ENCODE data around the gene LBHD2.
"Not testable (repeated sequence)": the region's sequence is repeated elsewhere in the genome, so short reads cannot be mapped to it uniquely, and the experiment has no call there.

LBHD2 gene

DNA sequence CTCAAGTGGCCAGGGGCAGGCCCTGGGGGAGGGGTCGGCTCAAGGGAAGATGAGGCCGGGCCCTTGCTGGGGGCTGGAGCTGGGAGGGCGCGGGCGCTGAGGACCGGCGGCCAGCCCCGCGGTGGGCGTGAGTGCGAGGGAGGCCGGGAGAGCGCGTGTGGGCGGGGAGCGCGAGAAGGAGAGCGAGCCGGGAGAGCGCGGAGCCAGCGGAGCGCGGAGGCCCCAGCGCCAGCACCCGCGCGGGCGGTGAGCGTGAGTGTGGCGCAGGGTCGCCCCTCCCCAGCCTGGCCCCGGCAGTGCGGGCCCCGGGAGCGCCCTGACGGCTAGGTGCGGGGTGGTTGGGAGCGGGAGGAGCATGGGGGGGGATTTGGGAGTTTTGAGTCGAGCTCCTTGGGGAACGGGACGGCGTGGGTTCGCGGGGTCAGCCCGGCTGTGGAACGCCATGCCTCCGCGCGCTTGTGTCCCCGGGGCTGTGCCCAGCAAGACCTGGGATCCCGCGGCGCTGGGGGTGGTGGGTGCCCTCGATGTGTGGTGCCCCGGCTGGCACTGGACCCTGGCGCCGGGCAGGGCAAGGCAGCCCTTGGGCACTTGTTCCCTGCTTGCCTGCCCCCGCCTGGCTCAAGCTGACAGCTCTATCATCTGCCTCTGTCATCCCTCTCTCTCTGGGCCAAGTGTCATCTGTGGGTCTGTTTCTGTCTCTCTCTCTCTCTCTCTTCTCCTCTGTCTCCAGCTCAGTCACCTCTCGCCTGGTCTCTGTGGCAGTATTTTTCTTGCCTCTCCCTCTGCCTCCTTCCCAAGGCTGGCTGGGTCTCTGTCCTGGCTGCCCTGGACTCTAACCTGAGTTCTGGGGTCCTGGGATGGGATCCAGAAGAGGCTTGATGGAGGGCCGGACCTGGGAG is at the start of gene LBHD2:
LBHD2 (plus strand) TSS at position 190 of the 899 bp plus-strand sequence. CDS start 1,803 bp downstream, outside the sequence.
- DNase-seq (ENCODE audit: low spot score), result no peak

DNA sequence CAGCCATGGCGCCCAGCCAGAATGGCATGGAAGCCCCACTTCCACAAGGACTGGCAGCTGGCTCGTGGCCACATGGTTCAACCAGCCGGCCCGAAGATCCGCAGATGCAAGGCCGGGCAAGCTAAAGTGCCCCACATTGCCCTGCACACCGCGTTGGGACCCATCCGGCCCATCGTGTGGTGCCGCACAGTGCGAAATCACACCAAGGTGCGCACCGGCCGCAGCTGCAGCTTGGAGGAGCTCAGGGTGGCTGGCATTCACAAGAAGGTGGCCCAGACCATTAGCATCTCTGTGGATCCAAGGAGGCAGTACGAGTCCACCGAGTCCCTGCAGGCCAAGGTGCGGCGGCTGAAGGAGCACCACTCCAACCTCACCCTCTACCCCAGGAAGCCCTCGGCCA is 42.5 kb upstream of the LBHD2 start:
- DNase-seq (ENCODE audit: low spot score), result no peak

DNA sequence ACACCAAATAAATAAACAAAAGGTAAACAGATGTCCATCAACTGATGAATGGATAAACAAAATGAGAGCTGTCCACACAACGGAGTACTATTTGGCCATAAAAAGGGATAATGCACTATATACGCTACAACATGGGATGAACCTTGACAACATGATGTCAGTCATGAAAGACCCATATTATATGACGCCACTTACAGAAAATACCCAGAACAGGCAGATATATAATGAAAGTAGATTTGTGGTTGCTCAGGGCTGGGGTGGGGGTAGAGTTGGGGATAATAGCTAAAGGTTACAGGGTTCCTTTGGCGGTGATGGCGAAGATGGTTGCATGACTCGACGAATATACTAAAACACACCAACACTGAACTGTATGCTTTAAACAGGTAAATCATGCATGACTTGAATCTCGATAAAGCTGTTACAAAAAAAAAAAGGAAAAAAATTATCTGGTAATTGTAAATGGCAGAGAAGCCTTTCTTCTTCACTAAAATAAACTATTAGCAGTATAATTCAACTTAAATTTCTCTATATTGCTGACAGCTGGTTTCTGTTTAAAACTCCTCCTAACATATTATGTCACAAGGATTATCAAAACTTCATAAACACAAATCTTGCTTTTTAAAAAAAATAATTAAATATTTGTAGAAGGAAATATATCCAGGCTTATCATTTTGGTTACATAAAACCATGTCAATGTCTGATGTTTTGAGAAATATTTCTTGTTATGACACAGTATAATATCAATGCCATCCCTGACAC is 40.6 kb upstream of the LBHD2 start:
- DNase-seq (ENCODE audit: low spot score), result no peak

- DNase-seq (ENCODE audit: low spot score), result no peak
Measured at GRCh38 chr14:103045371-103045869, 38.6 kb upstream of the LBHD2 start.

- DNase-seq (ENCODE audit: low spot score), result not testable (repeated sequence)
Measured at GRCh38 chr14:103047453-103047852, 36.6 kb upstream of the LBHD2 start.

- DNase-seq (ENCODE audit: low spot score), result no peak
Measured at GRCh38 chr14:103050935-103051334, 33.1 kb upstream of the LBHD2 start.

DNA sequence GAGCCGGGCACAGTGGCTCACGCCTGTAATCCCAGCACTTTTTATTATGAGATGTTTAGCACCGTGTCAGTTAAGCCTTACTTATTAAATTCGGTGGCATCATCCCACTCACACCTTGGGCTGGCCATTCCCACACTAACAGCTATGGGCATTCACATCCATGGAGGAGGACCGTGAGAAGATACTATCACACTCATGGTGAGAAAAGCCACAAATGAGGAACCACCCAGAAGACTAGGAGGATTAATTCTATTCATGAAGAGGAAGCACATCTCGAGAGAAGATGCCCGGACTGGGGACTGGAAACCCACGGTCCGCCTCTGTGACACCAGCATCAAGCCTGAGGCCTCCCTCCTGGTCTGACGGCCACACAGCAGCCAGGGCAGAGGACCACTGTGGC is 31.6 kb upstream of the LBHD2 start:
- no peak for DNase-seq (ENCODE audit: low spot score)

GRCh38 chr14:103055695-103056094 is 28.3 kb upstream of the LBHD2 start:
- no peak for DNase-seq (ENCODE audit: low spot score)

DNA sequence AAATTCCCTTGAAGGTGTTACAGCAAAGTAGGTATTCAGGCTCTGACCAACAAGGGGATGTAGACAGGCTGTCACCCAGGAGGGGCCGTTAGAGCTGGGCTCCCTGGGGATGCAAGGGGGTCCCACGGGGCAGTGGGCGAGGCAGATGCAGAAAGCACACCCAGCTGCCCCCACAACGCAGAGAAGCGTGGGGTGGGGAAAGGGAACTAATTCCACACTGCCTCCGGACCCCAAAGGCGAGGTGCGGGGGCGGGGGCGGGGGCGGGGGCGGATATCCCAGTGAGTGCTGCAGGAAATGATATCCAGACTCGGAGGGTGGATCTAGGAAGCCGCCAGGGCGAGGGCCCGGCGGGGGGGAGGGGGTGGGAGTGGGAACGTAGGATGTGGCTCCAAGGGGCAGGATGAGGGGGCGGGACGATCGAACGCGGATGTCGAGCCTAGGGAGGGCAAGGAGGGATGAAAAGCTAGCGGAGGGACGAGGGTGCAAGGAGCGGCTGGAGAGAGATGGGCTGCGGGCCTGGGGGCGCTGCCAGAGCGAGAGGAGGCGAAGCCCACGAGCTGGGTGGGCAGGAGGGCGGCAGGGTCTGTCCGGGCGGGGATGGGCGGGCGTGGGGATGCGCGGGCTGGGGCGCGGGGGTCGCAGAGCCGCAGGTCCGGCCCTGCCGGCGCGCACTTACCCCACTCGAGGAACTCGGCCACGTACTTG is 27.5 kb upstream of the LBHD2 start:
- DNase-seq (ENCODE audit: low spot score), result peak; percentile 82

- DNase-seq (ENCODE audit: low spot score), result no peak
Measured at GRCh38 chr14:103057028-103057371, 27.0 kb upstream of the LBHD2 start.

DNA sequence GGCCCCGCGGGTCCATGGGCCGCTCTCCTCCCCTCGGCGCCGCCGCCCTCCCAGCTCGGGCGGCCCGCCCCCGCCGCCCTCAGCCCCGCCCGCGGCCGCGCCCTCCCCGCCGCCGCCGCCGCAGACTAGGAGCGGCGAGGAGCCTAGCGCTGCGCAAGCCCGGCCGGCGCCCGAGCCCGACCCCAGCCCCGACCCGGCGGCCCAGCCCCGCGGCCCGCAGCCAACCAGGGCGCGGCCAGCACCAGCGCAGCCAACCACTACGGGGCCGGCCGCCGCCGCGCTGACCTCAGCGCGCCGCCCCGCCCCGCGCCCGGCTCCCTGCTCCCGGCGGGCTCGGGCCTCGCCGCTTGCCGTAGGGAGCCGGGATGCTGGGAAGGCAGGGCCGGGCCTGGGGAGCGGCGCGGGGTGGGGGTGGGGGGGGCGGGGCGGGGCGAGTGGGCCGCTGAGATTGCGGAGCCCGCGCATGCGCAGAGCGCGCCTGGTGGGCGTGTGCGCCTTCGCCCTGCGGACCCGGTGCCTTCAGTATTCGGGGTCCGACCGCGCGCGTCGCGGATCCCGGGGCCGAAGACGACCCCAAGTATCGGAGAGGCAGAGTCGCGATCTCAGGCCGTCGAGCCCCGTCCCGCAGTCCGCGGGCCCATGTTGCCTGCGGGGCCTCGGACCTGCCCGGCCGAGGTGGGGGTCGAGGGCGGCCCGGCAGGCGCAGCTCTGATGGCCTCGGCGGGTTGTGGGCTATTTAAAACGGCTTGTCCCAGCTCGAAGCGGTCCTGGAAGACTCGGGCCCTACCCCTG is 26.4 kb upstream of the LBHD2 start, which contains the start of gene CDC42BPB:
CDC42BPB (minus strand) TSS at position 178 of the 792 bp plus-strand sequence. CDS start 376 bp downstream, outside the sequence.
- DNase-seq (ENCODE audit: low spot score), result peak; percentile 93

DNA sequence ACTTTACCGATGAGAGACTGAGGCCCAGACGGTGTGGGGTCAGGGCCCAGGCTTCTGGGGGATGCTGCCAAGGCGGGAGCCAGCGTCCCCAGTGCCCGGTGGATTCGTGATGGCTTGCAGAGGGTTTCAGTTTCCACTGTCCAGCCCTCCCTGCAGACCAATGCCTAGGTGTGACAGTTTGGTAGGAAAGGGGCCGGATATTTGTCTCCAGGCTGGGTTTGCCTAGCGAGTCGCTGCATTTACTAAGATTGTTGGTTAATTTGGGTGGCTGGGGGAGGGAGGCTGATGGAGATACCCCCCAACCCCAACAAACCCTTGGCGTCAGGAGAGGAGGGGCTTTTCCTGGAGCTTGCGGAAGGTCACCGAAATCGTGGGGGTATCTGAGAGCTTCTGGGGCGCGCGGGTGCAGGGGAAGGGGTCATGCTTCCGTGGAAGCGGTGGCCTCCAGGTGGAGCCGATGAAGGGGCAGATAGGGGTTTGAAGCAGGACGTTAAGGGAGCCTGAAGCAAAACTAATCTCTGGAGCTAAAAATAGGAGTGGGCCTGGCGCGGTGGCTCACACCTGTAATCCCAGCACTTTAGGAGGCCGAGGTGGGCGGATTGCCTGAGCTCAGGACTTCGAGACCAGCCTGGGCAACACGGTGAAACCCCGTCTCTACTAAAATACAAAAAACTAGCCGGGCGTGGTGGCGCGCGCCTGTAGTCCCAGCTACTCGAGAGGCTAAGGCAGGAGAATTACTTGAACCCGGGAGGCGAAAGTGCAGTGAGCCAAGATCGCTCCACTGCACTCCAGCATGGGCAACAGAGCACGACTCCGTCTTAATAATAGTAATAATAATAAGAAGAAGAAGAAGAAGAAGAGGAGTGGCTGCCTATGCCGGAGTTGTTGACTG is 25.6 kb upstream of the LBHD2 start:
- DNase-seq (ENCODE audit: low spot score), result no peak

DNA sequence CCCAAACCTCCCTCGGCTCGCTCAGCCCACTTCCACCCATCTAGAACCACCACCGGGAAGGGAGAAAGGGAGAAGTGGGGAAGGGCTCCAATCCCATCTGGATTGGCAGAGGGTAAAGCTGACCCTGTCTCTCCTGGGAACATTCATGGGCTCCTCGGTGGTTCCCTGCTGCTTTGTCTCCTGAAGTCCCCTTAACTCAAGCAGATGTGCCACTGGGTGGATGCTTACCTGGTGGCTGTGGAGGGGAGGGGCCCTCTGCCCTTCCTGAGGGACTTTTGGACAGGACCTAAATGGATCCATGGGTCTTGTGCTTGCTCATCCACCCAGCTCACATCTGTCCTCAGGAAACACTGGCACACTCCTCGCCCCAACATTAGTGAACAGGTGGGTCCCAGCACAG is 24.5 kb upstream of the LBHD2 start:
- no peak for DNase-seq (ENCODE audit: low spot score)

DNA sequence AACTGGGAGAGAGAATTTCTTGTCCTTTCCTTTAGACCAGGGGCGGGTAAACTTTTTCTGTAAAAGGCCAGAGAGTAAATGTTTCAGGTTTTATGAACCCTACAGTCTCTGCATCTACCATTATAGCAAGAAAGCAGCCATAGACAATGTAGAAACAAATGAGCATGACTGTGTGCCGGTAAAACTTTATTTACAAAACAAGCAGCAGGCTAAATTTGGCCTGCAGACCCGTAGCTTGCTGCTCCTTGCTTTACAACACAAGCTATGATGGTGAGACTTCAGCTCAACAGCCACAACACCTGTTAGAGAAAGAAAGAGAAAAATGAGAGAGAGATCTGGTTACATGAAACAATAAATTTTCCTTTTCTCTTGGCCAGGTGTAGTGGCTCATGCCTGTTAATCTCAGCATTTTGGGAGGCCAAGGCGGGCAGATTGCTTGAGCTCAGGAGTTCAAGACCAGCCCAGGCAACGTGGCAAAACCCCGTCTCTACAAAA is 22.5 kb upstream of the LBHD2 start:
- DNase-seq (ENCODE audit: low spot score), result no peak

- DNase-seq (ENCODE audit: low spot score), result no peak
Measured at GRCh38 chr14:103064436-103064835, 19.6 kb upstream of the LBHD2 start.

GRCh38 chr14:103064978-103065377 is 19.0 kb upstream of the LBHD2 start:
- no peak for DNase-seq (ENCODE audit: low spot score)

DNA sequence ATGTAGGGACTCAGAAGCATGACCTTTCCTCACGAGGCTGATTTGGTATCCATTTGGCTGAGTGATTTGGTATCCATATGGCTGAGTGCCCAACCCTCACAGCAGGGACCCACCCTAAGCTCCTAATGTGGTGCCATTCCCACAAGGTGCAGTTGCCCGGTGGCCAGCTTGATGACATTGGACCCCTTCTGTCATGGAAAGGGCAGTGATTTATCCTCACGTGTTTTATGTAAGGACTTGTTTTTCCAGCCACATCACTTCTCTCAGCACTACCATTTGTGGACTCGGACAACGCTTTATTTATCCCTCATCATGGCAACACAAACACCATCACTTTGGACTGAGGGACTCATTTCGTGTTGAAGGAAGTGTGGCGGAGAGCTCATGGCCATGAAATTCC is 18.1 kb upstream of the LBHD2 start:
- DNase-seq (ENCODE audit: low spot score), result no peak

GRCh38 chr14:103066399-103066798 is 17.6 kb upstream of the LBHD2 start:
- no peak for DNase-seq (ENCODE audit: low spot score)

DNA sequence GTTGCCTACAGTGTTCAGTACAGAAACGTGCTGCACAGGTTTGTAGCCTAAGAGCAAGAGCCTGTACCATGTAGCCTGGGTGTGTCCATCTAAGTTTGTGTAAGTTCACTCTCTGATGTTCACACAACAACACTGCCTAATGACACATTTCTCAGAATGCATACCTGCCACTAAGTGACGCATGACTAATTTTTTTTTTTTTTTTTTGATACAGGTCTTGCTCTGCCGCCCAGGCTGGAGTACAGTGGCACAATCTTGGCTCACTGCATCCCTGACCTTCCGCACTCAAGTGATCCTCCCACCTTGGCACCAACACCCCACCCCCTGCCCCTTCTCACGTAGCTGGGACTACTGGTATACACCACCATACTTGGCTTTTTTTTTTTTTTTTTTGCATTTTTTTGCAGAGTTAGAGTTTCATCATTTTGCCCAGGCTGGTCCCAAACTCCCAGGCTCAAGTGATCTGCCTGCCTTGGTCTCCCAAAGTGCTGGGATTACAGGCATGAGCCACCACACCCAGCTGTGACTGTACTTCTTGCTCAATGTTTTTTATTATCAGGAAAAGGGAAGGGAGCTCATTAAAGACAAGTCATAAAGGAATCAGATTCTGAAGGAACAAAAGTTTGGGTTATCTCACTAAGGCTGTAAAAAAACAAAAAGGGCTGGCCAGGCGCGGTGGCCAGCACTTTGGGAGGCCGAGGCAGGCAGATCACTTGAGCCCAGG is 16.6 kb upstream of the LBHD2 start:
- no peak for DNase-seq (ENCODE audit: low spot score)

All from left forelimb (tissue), 1 donor.